Measurements from ENCODE around the gene EPHB1. TPM values are rescaled to one million over a fixed set of nuclear protein-coding genes. Genes with fewer than 3 reads are reported as not detected.

EPHB1 gene
- total and polyA plus RNA-seq, 2 of the 13 experiments (the other 11 are each of a cell fraction or from before 2014, with no cell fraction given) = 0.07 to 0.21 TPM

DNA sequence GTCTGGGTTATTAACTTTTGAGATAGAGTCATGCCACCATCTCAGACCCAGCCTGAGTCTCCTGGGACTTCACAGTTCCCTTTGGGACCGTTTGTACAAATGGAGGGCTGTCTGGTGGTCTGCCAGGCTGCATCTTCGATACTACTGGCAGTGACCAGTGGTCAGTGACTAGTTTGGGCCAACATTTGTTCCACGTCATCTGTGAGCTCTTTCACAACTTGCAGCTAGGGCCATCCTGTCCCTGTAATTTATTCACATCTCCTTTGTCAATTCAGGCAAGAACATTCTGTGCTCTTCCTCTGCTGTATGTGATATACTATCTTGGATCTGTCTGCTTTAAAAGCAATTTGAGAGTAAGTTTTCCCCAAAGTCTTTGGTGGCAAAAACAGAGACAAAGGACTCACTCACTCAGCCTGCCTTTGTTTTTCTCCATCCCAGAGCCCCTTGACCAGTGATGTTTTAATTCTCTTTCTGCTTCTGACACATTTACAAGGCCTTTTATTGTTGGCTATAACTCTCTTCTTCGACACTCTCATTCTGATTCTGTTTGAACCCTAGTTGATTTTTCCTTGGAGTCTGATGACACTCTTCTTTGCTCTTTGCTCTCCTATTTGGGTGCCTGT lies 353.4 kb downstream of the EPHB1 start:
- H2AFZ ChIP-seq (ENCODE audit: low read length) = no peak overlapping the region
- in situ Hi-C loops (cut with HindIII; ENCODE audit: extremely low pct_ligation_motif_present, low pct_unique_long_range_greater_than_20kb) = no loop called here
- FAIRE-seq (no peak), ATAC-seq (no peak), DNase-seq (ENCODE audit: low spot score) (no peak)
- H3K9ac ChIP-seq (ENCODE audit: insufficient read depth, low read depth, low read length) = no peak overlapping the region
- no peak overlapping the region for H3K27ac ChIP-seq (ENCODE audit: extremely low read length, insufficient read depth, low read length)
- H4K20me1 ChIP-seq (ENCODE audit: insufficient read depth, low read length) = no peaks in the 10 kb centered on the region
- POLR2A ChIA-PET = no interaction called here
- H3K79me2 ChIP-seq (ENCODE audit: insufficient read depth, low read length) = no peaks in the 10 kb centered on the region
- H3K9me3 ChIP-seq (ENCODE audit: low read length) = no peaks in the 10 kb centered on the region
- H3K4me3 ChIP-seq (replicated peaks in 1 of 3; ENCODE audit: insufficient read depth in 1 of 3, low read depth in 2 of 3, low read length in 3 of 3) = no peak overlapping the region
- no peaks in the 10 kb centered on the region for H3K4me1 ChIP-seq (ENCODE audit: insufficient read depth, low read length)
- no peaks in the 10 kb centered on the region for H3K27me3 ChIP-seq (ENCODE audit: control insufficient read depth in 1 of 2, insufficient read depth in 2 of 2, low read length in 2 of 2)
- CTCF ChIA-PET (ENCODE audit: low intra/inter-chr PET ratio, low total read pairs) = no interaction called here
- no peaks in the 10 kb centered on the region for H3K36me3 ChIP-seq (replicated peaks in 1 of 2; ENCODE audit: control insufficient read depth in 1 of 2, insufficient read depth in 2 of 2, low read length in 2 of 2)
- no TSS peak for BruUV-seq (replicated peaks)
- TF ChIP-seq ZFYVE20 (CRISPR knock-in tag; IDR thresholded peaks at IDR 0.05; ENCODE audit: borderline replicate concordance, low read depth) (no peak), ZNF674 (CRISPR knock-in tag; IDR thresholded peaks at IDR 0.05; ENCODE audit: low read depth) (no peak), ZNF33A (CRISPR knock-in tag; IDR thresholded peaks at IDR 0.05; ENCODE audit: borderline replicate concordance) (no peak), CREM (IDR thresholded peaks at IDR 0.05) (no peak), CREM (CRISPR knock-in tag; IDR thresholded peaks at IDR 0.05) (no peak)
- TF ChIP-seq, protein P1, sequence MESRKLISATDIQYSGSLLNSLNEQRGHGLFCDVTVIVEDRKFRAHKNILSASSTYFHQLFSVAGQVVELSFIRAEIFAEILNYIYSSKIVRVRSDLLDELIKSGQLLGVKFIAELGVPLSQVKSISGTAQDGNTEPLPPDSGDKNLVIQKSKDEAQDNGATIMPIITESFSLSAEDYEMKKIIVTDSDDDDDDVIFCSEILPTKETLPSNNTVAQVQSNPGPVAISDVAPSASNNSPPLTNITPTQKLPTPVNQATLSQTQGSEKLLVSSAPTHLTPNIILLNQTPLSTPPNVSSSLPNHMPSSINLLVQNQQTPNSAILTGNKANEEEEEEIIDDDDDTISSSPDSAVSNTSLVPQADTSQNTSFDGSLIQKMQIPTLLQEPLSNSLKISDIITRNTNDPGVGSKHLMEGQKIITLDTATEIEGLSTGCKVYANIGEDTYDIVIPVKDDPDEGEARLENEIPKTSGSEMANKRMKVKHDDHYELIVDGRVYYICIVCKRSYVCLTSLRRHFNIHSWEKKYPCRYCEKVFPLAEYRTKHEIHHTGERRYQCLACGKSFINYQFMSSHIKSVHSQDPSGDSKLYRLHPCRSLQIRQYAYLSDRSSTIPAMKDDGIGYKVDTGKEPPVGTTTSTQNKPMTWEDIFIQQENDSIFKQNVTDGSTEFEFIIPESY (CRISPR knock-in tag; IDR thresholded peaks at IDR 0.05) = no peak
- TF ChIP-seq, protein P2, sequence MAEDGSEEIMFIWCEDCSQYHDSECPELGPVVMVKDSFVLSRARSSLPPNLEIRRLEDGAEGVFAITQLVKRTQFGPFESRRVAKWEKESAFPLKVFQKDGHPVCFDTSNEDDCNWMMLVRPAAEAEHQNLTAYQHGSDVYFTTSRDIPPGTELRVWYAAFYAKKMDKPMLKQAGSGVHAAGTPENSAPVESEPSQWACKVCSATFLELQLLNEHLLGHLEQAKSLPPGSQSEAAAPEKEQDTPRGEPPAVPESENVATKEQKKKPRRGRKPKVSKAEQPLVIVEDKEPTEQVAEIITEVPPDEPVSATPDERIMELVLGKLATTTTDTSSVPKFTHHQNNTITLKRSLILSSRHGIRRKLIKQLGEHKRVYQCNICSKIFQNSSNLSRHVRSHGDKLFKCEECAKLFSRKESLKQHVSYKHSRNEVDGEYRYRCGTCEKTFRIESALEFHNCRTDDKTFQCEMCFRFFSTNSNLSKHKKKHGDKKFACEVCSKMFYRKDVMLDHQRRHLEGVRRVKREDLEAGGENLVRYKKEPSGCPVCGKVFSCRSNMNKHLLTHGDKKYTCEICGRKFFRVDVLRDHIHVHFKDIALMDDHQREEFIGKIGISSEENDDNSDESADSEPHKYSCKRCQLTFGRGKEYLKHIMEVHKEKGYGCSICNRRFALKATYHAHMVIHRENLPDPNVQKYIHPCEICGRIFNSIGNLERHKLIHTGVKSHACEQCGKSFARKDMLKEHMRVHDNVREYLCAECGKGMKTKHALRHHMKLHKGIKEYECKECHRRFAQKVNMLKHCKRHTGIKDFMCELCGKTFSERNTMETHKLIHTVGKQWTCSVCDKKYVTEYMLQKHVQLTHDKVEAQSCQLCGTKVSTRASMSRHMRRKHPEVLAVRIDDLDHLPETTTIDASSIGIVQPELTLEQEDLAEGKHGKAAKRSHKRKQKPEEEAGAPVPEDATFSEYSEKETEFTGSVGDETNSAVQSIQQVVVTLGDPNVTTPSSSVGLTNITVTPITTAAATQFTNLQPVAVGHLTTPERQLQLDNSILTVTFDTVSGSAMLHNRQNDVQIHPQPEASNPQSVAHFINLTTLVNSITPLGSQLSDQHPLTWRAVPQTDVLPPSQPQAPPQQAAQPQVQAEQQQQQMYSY (CRISPR knock-in tag; IDR thresholded peaks at IDR 0.05) = no peak
- TF ChIP-seq, protein P3, sequence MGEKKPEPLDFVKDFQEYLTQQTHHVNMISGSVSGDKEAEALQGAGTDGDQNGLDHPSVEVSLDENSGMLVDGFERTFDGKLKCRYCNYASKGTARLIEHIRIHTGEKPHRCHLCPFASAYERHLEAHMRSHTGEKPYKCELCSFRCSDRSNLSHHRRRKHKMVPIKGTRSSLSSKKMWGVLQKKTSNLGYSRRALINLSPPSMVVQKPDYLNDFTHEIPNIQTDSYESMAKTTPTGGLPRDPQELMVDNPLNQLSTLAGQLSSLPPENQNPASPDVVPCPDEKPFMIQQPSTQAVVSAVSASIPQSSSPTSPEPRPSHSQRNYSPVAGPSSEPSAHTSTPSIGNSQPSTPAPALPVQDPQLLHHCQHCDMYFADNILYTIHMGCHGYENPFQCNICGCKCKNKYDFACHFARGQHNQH (CRISPR knock-in tag; IDR thresholded peaks at IDR 0.05) = no peak
- no peak overlapping the region for H3K4me2 ChIP-seq (ENCODE audit: low read depth, low read length)
- intact Hi-C loops (cut with micrococcal nuclease; ENCODE audit: unreplicated experiment) = no loop called here
- WGBS (ENCODE audit: low lambda C conversion rate) = 0% methylated on average over 1 of the region's 4 CpGs
